Ovary (tissue), 3 donors: Measurements from ENCODE around the gene APOBEC4.

ENCODE experiments used
- POLR2A ChIP-seq: fragments of 450-650 bp; IDR thresholded peaks from one replicate; pipeline ENCODE4 v1.6.1; 2017; ENCODE audit warnings: antibody characterized with exemption, mild to moderate bottlenecking, moderate library complexity
- TF ChIP-seq, protein P1 (sequence below), 3 donors: fragments of 450-650 bp in 2 of 3; fragments of 200-600 bp in 1 of 3; IDR thresholded peaks; one replicate each; pipeline versions ENCODE4 v1.5.1 to v1.8.0; 2016 to 2022; ENCODE audit warnings: antibody characterized with exemption in 3 of 3, mild to moderate bottlenecking in 1 of 3
- donor health status: DM: no; HTN: no; CAD: no.

DNA sequence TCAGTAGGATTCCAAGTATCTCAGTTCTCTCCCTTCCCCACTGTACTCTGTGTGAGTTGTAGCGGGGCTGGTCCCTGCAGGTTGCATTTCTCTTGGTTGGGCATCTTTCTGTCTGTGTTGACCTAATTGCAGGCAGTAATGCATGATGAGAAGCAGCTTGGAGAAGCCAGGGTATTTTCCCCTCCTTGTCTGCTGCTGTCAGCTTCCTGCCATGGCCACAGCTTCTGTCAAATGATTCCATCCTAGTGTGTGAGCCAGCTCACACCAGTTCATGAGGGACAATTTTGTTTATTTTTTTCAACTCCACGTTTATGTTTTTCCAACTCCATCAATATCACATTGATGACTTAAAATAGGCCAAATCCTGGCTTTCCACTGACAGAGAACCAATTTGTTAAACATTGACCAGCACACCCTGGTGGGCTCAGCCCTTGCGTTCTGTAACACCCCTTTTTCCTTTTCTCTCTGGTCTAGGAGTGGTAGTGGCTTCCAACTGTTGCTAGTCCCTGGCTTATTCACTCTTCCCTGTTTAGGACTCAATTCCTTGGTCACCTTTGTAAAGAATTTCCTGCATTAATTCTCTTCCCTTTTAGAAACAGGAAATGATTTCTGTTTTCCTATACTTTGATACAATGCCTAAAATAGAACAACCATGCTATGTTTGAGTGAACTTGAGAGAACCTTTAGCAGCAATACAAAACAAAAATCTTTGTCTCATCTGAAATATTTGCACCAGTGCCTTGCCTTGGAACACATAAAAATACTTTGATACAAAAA lies 44.9 kb upstream of the APOBEC4 start:
- no peak for TF ChIP-seq POLR2A
- TF ChIP-seq, protein P1, sequence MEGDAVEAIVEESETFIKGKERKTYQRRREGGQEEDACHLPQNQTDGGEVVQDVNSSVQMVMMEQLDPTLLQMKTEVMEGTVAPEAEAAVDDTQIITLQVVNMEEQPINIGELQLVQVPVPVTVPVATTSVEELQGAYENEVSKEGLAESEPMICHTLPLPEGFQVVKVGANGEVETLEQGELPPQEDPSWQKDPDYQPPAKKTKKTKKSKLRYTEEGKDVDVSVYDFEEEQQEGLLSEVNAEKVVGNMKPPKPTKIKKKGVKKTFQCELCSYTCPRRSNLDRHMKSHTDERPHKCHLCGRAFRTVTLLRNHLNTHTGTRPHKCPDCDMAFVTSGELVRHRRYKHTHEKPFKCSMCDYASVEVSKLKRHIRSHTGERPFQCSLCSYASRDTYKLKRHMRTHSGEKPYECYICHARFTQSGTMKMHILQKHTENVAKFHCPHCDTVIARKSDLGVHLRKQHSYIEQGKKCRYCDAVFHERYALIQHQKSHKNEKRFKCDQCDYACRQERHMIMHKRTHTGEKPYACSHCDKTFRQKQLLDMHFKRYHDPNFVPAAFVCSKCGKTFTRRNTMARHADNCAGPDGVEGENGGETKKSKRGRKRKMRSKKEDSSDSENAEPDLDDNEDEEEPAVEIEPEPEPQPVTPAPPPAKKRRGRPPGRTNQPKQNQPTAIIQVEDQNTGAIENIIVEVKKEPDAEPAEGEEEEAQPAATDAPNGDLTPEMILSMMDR (IDR thresholded peaks at IDR 0.05) = no peak
